ENCODE data around the gene AMOTL2.

The AMOTL2 gene

GRCh38 chr3:134378818-134379217 is 4.6 kb upstream of the AMOTL2 start:
- peak; percentile 47 for DNase-seq (ENCODE audit: low read depth)

DNA sequence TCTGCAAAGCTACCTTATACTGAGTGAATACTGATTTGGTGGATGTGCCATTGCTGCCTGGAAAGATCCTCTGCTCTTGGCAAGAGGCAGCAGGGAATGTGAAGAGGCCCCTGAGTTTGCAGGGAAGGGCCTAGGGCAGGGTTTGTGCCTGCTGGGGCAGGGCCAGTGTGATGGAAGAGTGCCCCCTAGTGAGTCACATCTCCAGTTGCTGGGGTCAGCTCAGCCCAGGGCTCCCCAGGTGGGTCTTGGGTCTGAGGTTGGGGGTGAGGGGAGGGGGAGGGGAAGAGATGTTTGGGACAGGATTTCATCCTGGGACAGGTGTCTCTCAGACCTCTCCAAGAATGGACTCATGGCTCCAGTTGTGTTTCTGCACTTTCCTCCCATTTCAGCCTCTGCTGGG is 4.1 kb upstream of the AMOTL2 start:
- DNase-seq (ENCODE audit: low read depth): no peak

DNA sequence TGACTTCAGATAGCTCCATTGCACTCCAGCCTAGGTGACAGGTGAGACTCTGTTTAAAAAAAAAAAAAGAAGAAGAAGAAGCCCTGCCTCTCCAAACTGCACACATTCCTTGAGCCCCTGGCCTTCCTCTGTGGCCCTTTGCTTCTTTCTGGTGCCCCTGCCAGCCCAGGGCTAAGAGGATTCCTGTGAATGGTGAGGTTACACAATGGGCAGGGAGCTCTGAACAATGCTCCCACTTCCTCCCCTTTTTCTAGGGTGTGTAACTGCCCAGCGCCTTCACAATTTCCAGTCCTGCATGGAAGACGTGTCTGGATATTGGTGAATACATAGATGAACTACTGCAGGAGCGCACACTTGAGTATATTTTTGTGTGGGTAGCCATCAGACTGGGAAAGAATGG is 3.6 kb upstream of the AMOTL2 start:
- no peak for DNase-seq (ENCODE audit: low read depth)

DNA sequence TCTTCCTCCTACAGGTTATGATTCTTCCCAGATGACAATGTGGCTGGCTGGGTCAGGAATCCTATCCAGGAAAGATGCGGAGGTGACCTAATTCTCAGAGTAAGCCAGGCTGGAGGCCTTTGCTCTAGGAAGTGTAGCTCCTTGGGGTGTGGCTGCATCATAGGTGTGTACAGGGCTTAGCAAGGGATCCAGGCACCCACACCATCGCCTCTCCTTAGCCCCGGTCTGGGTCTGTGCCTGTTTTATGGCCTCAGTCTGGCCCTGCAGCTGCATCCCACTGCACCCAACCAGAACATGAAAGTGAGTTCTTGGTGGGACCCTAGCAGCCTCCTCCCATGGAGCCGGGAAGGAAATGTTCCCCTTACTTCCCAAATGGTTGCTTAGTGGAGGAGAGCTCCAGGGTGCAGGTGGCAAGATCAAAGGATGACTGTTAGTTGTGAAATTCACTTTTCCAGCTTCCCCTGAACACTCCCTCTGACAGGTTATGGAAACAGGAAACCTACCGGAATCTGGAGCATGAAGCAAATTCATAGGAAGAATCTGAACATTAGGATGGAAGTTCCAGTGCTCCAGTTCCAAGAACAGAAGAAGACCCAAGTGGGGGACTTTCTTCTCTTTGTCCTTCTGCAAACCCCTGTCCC is 2.7 kb upstream of the AMOTL2 start:
- DNase-seq (ENCODE audit: low read depth): no peak

GRCh38 chr3:134376385-134376765 is 2.1 kb upstream of the AMOTL2 start:
- no peak for DNase-seq (ENCODE audit: low read depth)

- DNase-seq (ENCODE audit: low read depth): no peak
Observed at GRCh38 chr3:134375582-134376384, 1.5 kb upstream of the AMOTL2 start.

DNA sequence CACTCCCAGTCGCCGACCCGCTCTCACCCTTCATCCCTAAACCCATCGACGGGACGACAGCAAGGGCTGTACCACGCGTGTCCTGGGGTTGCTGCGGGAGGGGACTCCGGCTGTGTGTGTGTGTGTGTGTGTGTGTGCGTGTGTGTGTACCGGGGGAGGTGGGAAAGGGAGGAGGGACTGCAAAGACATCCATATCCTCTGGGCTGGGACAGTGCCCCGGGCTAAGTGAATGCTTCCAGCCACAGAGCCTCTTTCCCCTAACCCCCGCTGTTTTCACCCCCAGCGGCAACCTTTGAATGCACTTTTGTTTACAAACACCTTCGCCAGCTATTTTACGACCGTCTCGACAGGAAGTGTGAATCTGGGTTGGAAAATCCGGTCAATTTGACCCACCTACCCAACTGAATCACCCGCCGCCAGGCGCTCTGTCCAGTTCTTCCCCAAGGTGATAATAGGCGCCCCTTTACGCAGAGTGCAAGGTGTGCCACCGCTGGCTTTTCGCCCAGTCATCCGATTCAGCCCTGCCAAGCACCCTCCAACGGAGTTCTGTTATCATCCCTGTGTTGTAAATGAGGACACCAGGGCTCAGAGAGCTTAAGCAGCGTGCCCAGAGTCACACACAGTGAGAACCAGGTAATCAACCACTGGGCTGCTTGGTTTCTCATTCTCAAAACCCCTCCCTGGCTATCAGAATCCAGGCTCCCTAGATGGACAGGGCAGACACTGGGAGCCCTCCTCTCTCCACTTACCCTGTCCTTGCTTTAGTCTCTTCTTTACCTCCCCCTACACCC is 739 bp upstream of the AMOTL2 start:
- peak; percentile 91 for DNase-seq (ENCODE audit: low read depth)

DNA sequence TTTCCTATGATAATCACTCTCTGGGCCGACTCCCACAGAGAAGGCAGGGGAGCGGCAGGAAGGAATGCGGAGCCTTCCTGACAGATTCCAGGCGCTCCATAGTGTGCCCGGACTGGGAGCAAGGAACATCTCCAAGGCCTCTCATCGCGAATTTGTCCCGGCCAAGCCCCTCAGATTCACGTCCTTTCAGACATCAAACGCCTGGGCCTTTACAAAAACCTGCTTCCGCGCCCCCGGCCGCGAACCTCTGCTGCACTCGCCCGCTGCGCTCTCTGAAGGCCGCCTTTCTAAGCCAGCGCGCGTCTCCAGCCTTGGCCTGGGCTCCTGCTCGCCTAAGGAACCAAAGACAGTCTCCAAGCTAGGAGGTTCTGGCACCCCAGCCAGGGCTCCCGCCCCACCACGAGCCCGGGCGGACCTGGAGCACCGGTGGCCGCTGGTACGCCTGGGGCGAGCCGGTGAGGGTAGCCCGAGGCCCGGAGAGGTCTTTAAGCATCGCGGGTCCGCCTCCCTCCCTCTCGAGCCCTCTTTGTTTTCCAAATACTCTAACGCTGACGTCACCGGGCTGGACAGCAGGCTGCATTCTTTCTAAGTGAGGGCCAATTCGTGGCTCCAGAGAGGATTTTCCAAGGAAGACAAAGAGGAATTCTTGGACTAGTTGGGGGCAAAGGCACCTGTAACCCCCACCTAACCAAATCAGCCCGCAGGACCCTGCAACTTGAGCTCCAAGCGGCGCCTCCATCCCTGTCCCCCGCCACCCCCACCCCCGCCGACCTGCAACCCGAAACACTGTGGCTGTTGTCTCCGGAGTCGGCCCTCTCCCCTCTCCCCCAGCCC is 759 bp downstream of the AMOTL2 start:
- peak; percentile 95 for DNase-seq (ENCODE audit: low read depth)

DNA sequence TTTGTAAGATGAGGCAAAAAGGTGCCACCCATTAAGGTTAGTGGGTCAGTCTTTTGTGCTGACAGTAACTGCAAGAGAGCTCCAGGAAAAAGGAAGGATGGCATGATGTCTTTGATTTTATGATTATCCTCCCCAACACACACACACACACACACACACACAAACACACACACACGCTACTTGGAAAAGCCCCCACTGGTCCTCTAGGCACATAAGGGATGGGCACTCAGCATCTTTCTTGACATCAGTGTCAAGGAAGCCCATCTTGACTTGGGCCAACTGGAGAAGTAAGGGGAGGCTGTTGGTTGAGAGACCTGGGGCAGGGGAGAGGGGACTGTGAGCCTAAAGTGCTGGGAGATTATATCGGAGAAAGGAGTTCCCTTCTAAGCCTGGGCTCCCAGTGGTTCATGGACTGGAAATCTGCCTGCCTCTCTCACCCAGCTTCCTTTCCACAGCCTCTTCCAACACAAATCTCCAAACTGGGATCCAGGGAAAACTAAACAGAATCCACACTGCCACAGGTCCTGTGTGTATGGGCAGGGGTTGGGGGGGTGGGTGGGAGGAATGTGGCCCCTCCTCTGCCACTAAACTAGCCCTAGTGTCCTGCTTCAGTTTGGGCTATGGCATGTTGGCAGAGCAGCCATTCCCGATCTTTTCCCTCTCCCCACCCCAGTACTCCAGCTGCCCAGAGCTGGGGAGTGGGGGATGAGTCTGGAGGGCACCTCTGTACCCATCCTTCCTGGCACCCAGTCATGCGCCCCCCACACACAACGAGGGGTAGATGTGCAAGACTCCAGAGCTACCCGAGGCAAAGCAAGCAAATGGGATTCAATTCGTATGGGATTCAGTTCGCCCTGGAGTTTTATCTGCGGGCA is 1.6 kb downstream of the AMOTL2 start:
- DNase-seq (ENCODE audit: low read depth): no peak

GRCh38 chr3:134371542-134372324 is 2.5 kb downstream of the AMOTL2 start:
- DNase-seq (ENCODE audit: low read depth): peak; percentile 72

DNA sequence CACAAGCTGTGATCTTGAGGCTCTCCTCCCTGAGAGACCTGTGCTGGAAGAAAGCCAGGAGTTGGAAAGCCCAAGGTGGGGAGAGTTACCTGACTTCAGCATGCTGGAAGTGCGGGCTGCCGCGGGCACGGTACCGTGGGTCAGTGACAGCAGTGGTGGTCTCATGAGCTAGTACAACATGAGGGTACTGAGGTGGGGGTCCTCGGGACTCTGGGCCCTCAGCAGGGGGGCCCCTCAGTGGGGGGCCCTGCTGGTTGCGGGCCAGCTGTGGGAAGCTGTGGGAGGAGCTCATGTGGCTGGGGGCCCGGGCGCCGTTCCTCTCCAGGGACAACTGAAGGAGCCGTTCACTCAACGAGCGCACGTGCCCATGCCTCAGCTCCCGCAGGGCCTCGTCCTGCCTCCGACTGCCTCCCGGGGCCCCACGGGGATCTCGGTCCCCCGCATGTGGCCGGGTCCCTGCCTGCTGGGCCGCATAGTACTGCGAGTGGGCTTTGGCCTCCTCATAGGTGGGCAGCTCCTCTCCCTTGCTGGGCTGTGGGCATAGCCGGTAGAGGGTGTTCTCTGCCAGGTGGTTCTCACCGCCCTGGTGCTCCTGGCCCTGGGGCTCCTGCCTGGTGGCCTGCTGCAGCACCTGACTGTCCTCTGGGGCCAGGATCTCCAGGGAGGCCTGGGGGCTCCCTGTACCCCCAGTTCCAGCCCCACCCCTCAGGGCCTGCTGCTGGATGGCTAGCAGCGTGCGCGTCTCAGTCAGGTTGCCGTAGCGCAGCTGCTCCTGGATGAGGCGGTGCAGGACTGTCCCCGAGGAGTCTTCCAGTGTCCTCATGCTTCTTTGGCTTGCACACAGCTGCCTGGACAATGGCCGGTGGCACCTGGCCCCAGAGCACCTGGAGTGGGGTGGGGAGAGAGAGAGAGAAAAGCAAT is 3.4 kb downstream of the AMOTL2 start:
- no peak for DNase-seq (ENCODE audit: low read depth)

DNA sequence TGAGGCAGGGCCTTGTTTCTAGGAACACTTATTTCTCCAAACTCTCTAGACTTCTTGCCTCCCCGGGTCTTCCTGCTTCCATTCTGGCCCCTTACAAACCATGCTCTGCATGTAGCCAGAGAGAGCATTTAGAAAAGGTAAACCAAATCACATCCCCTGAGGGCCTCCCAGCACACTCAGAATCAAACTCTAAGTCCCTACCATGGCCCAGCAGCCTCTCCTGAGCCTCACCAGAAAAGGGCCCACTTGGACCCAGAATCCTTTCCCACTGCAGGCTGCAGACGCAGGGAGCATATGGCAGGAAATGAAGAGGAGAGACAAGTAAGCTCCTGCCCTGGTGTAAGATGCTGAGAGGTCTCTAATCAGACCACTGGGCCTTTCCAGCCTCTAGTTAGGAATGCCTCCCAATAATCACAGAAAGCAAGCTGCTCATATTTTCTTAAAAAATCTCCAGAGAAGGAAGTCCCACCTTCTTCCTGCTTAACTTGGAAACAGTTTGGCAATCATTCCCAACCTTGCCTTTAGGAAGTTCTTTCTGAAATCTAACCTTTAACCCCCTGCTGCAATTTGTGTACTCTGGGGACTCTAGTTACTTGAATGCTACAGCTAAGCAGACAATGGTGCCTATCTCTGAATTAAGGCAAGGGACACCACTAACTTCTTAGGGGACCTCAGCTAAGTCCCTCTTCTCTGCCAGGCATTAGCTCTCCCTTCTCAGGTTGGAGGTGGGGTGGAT is 4.2 kb downstream of the AMOTL2 start:
- peak; percentile 45 for DNase-seq (ENCODE audit: low read depth)

- peak; percentile 88 for DNase-seq (ENCODE audit: low read depth)
Observed at GRCh38 chr3:134369231-134369741, 5.0 kb downstream of the AMOTL2 start.

GRCh38 chr3:134368751-134369105 is 5.5 kb downstream of the AMOTL2 start:
- DNase-seq (ENCODE audit: low read depth): no peak

DNA sequence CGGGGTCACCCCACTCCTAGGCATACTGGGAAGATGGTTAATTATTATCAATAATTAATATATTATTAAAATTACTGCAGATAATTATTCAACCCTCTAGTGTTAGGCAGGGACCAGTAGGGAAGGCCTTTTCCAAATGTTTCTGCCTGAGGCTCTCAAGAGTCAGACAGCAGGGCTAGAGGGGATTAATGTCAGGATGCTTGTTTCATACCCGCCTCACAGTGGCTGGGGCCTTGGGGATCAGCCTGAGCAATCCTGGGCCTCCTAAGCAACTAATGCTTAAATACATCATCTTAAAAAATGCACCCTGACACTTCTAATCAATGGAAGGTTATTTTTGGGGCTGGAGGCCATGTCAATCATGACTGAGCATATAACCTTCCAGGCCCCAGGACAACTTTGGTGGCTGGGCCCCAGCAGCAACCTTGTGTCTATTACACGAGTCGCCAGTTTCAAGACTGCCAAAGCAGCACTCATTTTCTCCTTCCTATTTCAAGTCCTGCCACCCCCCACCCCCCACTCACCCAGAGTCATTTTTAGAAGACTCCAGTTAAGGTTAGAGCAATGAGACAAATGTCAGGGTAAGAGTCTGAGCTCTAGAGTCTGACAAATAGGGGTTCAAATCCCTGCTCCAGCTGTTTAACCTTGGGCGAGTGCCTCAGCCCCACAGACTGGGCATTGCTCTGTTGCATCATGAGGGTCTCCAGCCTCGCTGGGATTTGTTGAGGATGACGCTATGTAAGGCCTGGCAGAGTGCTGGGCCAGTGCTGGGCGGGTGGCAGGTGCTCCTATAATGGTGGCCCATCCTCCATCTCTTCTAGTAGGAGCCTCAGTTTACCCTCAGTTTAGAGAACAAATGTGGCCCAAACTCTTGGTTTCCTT is 6.1 kb downstream of the AMOTL2 start:
- no peak for DNase-seq (ENCODE audit: low read depth)

GRCh38 chr3:134366928-134367811 is 7.1 kb downstream of the AMOTL2 start:
- no peak for DNase-seq (ENCODE audit: low read depth)

All from ELR (cell line).